HTERT RPE-1 (cell line): Measurements from ENCODE around the gene HEMK1.

ENCODE experiments used
- in situ Hi-C: fragments of 300-500 bp; cut with MboI; formaldehyde crosslinking; loops from 4 replicates; pipeline ENCODE4 v1.14.3; 2020; ENCODE audit warnings: low sequenced_read_pairs

Gene HEMK1

GRCh38 chr3:50542177-50543034 lies 26.9 kb upstream of the HEMK1 start:
- in situ Hi-C loops = no loop called here

- in situ Hi-C loops = no loop called here
These were observed 23.5 kb upstream of the HEMK1 start for GRCh38 chr3:50545781-50546180.

- in situ Hi-C loops = no loop called here
These were observed 20.1 kb upstream of the HEMK1 start for GRCh38 chr3:50549226-50549625.

GRCh38 chr3:50550079-50550736 lies 19.1 kb upstream of the HEMK1 start:
- in situ Hi-C loops = no loop called here

GRCh38 chr3:50551054-50551659 lies 18.2 kb upstream of the HEMK1 start:
- in situ Hi-C loops = no loop called here

- in situ Hi-C loops = no loop called here
These were observed 17.5 kb upstream of the HEMK1 start for GRCh38 chr3:50551681-50552435.

- in situ Hi-C loops = no loop called here
These were observed 16.7 kb upstream of the HEMK1 start for GRCh38 chr3:50552598-50552997.

GRCh38 chr3:50554553-50554952 lies 14.8 kb upstream of the HEMK1 start:
- in situ Hi-C loops = no loop called here

GRCh38 chr3:50557106-50557505 lies 12.2 kb upstream of the HEMK1 start:
- in situ Hi-C loops = no loop called here

GRCh38 chr3:50557915-50558314 lies 11.4 kb upstream of the HEMK1 start:
- in situ Hi-C loops = no loop called here

- in situ Hi-C loops = no loop called here
These were observed 9.6 kb upstream of the HEMK1 start for GRCh38 chr3:50559702-50560101.

GRCh38 chr3:50562861-50563260 lies 6.5 kb upstream of the HEMK1 start:
- in situ Hi-C loops = no loop called here

GRCh38 chr3:50563867-50564266 lies 5.5 kb upstream of the HEMK1 start:
- in situ Hi-C loops = no loop called here

GRCh38 chr3:50564321-50564720 lies 5.0 kb upstream of the HEMK1 start:
- in situ Hi-C loops = no loop called here

- in situ Hi-C loops = no loop called here
These were observed 2.3 kb upstream of the HEMK1 start for GRCh38 chr3:50567011-50567385.

- in situ Hi-C loops = no loop called here
These were observed 1.7 kb upstream of the HEMK1 start, which contains the start of gene C3orf18 for GRCh38 chr3:50567386-50568167. Gene C3orf18, minus strand, starts transcription at chr3:50567747. Its CDS starts 2,048 bp downstream, at chr3:50565699.

GRCh38 chr3:50570508-50571279 lies 1.4 kb downstream of the HEMK1 start:
- in situ Hi-C loops = no loop called here

- in situ Hi-C loops = no loop called here
These were observed 2.2 kb downstream of the HEMK1 start for GRCh38 chr3:50571486-50571885.

GRCh38 chr3:50572158-50572557 lies 2.8 kb downstream of the HEMK1 start:
- in situ Hi-C loops = no loop called here
